HG02885 (cell line): ENCODE data around the gene CMTM1.
A peak's percentile ranks its signal among the peaks of the same experiment; 100 is the strongest.

Experiments
- ATAC-seq: cut with Tn5 transposase; IDR thresholded peaks from one replicate; pipeline ENCODE4 v1.9.1; 2021; ENCODE audit warnings: mild to moderate bottlenecking; ENCODE audit not compliant: unreplicated experiment, poor library complexity

Gene CMTM1

GRCh38 chr16:66537236-66537635 is 29.0 kb upstream of the CMTM1 start:
- no peak for ATAC-seq

GRCh38 chr16:66538910-66539309 is 27.3 kb upstream of the CMTM1 start:
- no peak for ATAC-seq

- peak; percentile 92 for ATAC-seq
Measured at GRCh38 chr16:66539623-66540469, 26.4 kb upstream of the CMTM1 start.

DNA sequence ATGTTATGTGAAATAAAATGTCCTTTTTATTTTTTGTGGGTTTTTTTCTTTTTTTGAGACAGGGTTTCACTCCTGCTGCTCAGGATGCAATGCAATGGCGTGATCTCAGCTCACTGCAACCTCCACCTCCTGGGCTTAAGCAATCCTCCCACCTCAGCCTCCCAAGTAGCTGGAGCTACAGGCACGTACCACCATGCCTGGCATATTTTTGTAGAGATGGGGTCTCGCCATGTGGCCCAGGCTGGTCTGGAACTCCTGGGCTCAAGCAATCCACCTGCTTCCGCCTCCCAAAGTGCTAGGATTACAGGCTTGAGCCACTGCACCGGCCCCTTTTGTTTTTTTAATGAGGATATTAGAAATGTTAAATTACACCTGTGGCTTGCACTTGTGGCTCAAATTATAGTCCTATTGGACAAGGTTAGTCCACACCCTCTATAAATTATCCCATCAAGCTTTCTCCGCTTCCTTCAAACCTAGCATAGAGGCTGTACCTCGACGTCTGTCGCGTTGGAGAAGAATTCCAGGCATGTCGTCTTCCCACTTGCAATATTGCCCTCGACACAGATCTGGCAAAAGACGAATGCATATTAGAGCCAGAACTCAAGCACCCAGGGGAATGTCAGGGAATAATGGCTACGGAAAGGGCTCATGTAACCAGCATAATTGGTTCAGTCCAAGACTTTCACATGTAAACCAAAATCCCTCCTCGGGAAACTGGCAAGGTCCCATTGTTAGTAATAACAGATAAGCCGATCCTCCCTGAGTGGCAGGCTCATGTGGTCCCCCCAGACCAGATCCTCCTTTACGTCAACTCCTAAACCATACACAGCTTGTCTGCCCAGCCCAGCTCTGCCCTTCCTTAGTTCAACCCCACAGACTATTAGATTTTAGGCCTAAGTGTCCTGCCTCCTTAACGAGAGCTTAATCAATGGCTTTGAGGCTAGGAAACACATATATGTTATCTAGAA is 24.6 kb upstream of the CMTM1 start:
- ATAC-seq = no peak

- ATAC-seq = no peak
Measured at GRCh38 chr16:66542396-66542795, 23.8 kb upstream of the CMTM1 start.

DNA sequence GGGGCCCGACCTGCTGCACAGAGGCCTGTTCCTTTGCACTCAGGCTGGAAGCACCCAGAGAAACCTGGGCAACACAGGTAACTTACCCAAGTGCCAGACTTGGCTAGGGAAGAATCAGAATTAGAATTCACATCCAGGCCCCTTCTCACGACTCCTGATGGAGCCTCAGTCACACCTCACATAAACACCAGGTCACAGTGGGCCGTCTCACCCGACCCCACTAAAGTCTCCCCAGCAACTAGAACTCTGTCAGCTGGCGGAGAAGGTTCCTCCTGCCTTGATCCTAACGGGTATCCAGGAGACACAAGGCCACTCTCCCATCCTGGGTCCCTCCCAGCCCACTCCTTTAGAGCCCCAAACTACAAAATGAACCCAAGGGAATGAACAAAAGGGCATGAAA is 22.7 kb upstream of the CMTM1 start:
- no peak for ATAC-seq

DNA sequence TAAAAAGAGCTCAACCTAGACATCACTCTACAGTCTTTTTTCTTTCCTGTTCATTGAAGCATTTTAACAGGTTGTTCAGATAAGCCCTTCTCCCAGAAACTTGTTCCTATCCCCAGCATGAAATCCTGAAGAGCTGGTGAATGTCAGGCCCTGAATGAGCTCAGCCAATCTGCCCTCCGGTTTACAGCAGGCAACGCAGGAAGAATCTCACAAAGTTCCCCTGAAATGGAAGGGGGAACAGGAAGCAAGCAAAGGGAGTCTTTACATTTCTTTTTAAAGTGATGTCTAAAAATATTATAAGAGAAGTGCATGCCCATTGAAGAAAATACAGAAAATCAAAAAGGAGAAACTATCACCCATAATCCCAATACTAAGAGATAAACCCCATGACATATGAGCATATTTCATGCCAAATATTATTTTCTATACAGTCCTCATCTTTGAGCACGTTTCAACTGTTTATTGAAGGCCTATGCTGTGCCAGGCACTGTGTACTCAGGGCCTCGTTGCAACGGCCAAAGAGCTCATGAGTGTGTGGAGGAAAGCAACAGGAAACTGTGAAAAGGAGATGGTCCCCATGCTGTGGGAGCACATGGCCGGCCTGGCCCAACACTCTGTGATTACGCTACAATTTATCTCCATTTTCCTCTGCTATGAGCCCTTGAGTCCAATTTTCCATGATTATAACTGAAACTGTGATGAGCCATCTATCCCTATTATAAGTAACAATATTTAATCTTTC is 22.1 kb upstream of the CMTM1 start:
- ATAC-seq = no peak

GRCh38 chr16:66547101-66547989 is 18.9 kb upstream of the CMTM1 start:
- no peak for ATAC-seq

DNA sequence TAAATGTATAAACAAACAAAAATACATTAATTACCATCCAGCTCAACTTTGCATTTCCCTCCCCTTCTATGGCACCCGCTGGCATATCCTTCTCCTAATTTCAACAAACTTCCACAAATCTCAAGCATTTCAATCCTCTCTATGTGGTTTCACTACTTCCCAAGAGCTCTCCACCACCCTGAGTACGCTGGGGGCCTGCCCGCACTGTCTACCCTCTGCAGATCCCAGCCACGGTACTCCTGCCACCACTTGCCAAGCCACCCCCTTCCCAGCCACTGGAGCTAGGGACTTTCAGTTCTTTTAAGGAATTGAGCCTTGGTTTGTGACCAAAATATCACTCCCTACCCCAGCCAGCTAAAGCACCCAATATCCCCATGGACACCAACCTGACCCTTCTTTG is 18.2 kb upstream of the CMTM1 start:
- no peak for ATAC-seq

GRCh38 chr16:66548868-66549267 is 17.4 kb upstream of the CMTM1 start:
- ATAC-seq = no peak

- peak; percentile 43 for ATAC-seq
Measured at GRCh38 chr16:66549284-66550131, 16.7 kb upstream of the CMTM1 start, which contains the start of gene TK2. Gene TK2 (minus strand): TSS chr16:66550122. CDS start chr16:66550061, 61 bp downstream.

DNA sequence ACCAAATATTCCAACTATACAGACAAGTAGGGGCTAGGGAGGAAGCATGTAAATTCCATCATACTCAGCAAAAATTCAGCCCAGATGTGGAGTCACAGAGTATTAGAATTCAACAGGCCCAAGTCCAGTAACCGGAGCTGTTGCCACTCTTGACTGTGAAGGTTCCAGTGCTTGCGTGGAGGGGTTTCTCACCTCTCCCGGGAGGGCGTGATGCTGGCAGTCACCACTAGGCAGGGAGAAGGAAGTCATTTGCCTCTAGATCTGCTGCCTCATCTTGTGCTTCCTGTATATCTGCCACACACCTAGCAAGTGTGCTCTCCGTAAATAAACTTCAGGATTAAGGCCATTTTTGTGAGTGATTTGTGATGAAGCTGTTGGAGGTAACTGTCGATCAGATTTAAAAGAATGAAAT is 14.9 kb upstream of the CMTM1 start:
- no peak for ATAC-seq

- no peak for ATAC-seq
Measured at GRCh38 chr16:66551788-66552285, 14.4 kb upstream of the CMTM1 start.

DNA sequence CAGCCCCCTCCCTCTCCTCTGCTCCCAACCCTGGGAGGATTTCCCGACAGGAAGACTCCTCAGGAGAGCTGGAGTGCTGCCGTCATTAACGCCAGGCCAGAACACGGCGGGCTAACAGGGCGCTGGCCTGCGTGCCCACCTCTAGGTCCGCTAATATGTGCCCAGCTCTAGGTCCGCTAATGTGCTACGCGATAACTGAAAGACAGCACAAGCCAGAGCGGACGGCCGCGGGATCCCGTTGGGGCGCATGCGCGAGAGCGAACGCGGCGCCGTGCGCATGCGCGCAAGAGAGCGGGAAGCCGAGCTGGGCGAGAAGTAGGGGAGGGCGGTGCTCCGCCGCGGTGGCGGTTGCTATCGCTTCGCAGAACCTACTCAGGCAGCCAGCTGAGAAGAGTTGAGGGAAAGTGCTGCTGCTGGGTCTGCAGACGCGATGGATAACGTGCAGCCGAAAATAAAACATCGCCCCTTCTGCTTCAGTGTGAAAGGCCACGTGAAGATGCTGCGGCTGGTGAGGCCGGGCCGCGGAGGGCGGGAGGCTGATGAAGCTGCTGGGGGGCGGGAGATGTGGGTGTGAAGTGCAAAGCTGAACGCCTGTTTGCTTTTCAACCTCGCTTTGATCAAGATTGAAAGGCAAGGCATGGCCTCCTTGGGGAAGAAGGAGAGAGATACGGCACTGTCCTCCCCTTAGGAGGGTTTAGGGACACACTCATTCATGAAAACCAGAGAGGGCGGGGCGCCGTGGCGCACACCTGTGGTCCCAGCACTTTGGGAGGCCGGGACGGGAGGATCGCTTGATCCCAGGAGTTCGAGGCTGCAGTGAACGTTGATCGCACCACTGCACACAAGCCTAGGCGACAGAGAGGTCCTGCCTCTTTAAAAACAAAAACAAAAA is 13.7 kb upstream of the CMTM1 start, which contains the start of gene CKLF:
CKLF (plus strand) TSS at position 291 of the 892 bp plus-strand sequence; CDS start at position 431, 140 bp downstream.
- peak; percentile 72 for ATAC-seq

- ATAC-seq = no peak
Measured at GRCh38 chr16:66553223-66553622, 13.0 kb upstream of the CMTM1 start.

DNA sequence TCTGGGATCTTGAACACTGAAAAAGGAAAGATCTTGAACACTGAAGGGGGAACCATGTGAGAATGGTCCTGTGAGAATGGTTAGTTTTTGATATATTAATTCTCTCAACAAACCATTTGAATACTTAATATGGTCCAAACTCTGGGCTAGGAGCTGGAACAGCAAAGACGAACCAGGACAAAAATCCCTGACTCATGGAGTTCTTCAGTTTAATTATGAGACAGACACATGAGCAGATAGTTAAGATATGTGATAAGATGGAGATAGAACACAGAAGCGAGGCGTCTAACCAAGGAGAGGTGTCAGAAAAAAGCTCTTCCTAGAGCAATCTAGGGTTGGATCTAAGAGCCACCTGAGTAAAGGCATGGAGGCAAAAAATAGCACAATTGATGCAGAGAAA is 12.2 kb upstream of the CMTM1 start:
- no peak for ATAC-seq

- ATAC-seq = no peak
Measured at GRCh38 chr16:66554495-66554894, 11.7 kb upstream of the CMTM1 start.
